Measurements from ENCODE around the gene SRSF3. TPM values are rescaled to one million over a fixed set of nuclear protein-coding genes. Genes with fewer than 3 reads are reported as not detected.
"Not testable (repeated sequence)": the region's sequence is repeated elsewhere in the genome, so short reads cannot be mapped to it uniquely, and the experiment has no call there.

Gene SRSF3
- total RNA-seq, 4 donors from 2014 or later, result 108 to 195 (median 156) TPM

DNA sequence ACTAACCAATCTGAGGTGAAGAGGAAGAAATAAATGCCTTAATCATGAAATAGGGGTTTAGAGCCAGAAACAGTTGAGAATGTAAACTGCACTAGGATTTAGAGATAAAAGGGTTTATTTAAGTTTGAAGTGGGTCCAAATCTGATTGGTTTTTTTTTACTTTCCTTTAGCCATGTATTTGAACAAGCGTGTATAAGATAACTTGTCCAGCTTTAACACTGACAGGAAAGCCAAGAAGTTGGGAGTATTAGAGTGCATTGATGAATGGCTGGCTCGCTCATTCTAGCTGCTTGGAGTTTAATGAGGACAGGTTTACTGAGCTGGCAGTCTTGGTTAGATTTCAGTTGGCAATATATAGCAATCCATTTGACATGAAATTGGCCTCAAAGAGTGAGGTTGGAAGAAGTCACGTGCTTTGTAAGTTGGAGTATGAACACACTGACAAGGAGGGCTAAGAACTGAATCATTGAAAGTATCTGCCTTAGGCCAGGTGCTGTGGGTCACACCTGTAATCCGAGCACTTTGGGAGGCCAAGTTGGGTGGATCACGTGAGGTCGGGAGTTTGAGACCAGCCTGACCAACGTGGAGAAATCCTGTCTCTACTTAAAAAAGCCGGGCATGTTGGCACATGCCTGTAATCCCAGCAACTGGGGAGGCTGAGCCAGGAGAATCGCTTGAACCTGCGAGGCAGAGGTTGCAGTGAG lies 13.7 kb downstream of the SRSF3 start:
- TF ChIP-seq EP300 (IDR thresholded peaks at IDR 0.05) (no peak), POLR2A (IDR thresholded peaks at IDR 0.05) (no peak), POLR2AphosphoS5 (IDR thresholded peaks at IDR 0.05) (peak; percentile 36)
- Histone ChIP-seq H3K27ac (peak overlapping the region in 3 of 4 donors; percentile 44 to 69 (median 52)), H3K9me3 (no peaks in the 10 kb centered on the region), H3K4me3 (no peak overlapping the region), H3K4me1 (peaks cover 27 to 70% (median 35%) of the 10 kb centered on the region in 3 donors), H3K36me3 (peaks cover 15 to 95% of the 10 kb centered on the region in 2 donors), H3K27me3 (no peaks in the 10 kb centered on the region)
- 45 to 52% methylated on average over 9 to 10 of the region's 10 CpGs for WGBS, 2 donors (ENCODE audit: low coverage in 1 of 2)
- no peak for ATAC-seq

DNA sequence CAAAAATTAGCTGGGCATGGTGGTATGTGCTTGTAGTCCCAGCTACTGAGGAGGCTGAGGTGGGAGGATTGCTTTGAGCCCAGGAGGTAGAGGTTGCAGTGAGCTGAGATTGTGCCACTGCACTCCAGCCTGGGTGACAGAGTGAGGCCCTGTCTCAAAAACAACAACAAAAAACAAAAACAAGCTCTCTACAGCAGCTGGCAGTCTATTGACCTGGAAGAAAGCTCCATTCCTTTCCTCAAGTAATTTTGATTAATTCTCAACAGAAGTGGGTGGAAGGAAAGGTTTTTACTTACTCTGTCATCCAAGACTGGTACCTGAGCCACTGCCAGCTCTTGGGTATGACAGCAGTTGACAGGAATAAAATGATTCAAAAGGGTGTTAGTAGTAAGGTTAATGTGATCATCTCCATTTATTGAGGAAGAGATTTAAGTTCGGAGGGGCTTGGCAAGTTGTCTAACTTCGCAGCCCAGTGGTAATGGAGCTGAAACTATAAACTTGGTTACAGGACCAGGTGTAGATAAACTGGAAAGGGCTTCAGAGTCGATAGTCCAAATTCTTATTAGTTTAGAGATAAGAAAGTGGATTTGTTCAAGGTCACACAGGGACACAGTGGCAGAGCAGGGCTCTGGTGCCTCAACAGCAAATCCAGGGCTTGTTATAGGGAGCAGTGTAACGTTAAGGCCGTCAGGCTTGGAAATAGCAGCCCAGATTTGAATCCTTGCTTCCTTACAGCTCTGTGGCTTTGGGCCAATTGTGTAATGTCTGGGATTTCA lies 14.8 kb downstream of the SRSF3 start:
- peak; percentile 20 for TF ChIP-seq POLR2AphosphoS5 (IDR thresholded peaks at IDR 0.05)
- TF ChIP-seq, protein P1, sequence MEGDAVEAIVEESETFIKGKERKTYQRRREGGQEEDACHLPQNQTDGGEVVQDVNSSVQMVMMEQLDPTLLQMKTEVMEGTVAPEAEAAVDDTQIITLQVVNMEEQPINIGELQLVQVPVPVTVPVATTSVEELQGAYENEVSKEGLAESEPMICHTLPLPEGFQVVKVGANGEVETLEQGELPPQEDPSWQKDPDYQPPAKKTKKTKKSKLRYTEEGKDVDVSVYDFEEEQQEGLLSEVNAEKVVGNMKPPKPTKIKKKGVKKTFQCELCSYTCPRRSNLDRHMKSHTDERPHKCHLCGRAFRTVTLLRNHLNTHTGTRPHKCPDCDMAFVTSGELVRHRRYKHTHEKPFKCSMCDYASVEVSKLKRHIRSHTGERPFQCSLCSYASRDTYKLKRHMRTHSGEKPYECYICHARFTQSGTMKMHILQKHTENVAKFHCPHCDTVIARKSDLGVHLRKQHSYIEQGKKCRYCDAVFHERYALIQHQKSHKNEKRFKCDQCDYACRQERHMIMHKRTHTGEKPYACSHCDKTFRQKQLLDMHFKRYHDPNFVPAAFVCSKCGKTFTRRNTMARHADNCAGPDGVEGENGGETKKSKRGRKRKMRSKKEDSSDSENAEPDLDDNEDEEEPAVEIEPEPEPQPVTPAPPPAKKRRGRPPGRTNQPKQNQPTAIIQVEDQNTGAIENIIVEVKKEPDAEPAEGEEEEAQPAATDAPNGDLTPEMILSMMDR (IDR thresholded peaks at IDR 0.05), result no peak
- H3K4me1 ChIP-seq, result peaks cover 18 to 58% (median 29%) of the 10 kb centered on the region in 3 donors

DNA sequence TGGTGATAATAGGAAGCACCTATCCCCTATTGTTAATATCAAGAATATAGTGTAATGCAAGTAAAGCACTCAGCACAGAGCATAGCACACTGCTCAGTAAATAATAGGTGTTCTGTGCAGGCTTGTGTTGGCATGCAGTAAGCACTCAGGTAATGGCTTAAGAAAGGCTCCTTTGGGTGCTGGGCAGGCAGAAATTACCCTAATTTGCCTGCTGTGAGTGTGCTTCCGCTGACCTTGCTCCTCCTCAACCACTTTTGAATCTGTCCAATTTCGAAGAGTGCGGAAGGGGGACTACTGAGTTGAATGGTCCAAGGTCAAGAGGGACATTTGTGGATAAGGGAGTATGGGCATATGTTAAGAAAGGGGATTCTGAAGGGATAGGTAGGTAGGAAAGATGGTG lies 15.4 kb downstream of the SRSF3 start:
- no peak overlapping the region for H3K4me3 ChIP-seq
- no peaks in the 10 kb centered on the region for H3K27me3 ChIP-seq
- H3K36me3 ChIP-seq, result peaks cover 2 to 89% of the 10 kb centered on the region in 2 donors
- H3K4me1 ChIP-seq, result peaks cover 12 to 56% (median 29%) of the 10 kb centered on the region in 3 donors
- WGBS, 2 donors (ENCODE audit: low coverage in 1 of 2), result 93 to 95% methylated on average over 3 of the region's 3 CpGs
- peak overlapping the region in 2 of 4 donors; percentile 21 to 27 for H3K27ac ChIP-seq
- TF ChIP-seq EP300 (IDR thresholded peaks at IDR 0.05) (no peak), POLR2AphosphoS5 (IDR thresholded peaks at IDR 0.05) (no peak), POLR2A (IDR thresholded peaks at IDR 0.05) (no peak)
- TF ChIP-seq, protein P1 (IDR thresholded peaks at IDR 0.05), result no peak
- H3K9me3 ChIP-seq, result no peaks in the 10 kb centered on the region
- no peak for ATAC-seq

More for the DNA sequence above, 14.8 kb downstream of the SRSF3 start:
- Histone ChIP-seq H3K4me3 (no peak overlapping the region), H3K27me3 (no peaks in the 10 kb centered on the region), H3K36me3 (peaks cover 6 to 94% of the 10 kb centered on the region in 2 donors), H3K9me3 (no peaks in the 10 kb centered on the region), H3K27ac (peak overlapping the region in 3 of 4 donors; percentile 15 to 27 (median 21))
- WGBS, 2 donors (ENCODE audit: low coverage in 1 of 2), result 44 to 60% methylated on average over 4 to 5 of the region's 5 CpGs
- no peak for ATAC-seq

DNA sequence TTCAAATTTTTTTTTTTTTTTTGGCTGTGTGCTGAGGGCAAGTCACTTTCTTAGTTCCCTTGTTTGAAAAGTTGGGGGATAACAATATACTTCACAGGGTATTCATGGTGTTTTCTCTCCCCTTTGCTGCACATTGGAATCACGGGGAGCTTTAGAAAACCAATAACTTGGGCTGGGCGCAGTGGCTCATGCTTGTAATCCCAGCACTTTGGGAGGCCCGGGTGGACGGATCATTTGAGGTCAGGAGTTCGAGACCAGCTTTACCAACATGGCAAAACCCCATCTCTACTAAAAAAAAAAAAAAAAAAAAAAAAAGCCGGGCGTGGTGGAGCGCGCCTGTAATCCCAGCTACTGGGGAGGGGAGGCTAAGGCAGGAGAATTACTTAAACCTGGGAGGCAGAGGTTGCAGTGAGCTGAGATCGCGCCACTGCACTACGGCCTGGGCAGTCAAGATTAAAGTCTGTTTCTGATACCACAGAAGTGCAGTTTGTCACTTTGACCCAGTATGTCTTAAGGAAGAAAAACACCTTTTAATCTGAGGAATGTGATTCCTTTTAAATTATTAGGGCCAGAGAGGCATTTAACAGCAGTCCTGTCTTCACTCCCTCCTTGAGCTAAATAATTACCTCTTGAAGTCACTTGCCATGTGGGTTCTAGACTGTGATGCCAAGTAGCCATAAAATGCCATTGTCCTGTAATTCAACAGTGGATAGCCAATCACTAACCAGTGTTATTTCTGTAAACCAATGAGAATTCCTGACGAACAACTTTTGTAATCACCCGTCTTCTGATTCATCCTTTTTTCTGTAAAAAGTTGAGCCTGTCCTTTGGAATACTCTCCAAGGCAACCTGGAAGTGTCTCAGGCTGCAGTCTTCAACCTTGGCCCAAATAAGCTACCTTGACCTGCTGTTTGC lies 16.1 kb downstream of the SRSF3 start:
- ATAC-seq, result no peak
- peak overlapping the region in 2 of 4 donors; percentile 21 to 23 for H3K27ac ChIP-seq
- H3K36me3 ChIP-seq, result peaks cover 0 to 82% of the 10 kb centered on the region in 2 donors
- no peaks in the 10 kb centered on the region for H3K9me3 ChIP-seq
- no peak overlapping the region for H3K4me3 ChIP-seq
- H3K4me1 ChIP-seq, result peaks cover 12 to 56% (median 29%) of the 10 kb centered on the region in 3 donors
- TF ChIP-seq POLR2A (IDR thresholded peaks at IDR 0.05) (no peak), POLR2AphosphoS5 (IDR thresholded peaks at IDR 0.05) (peak; percentile 1)
- TF ChIP-seq, protein P1 (IDR thresholded peaks at IDR 0.05), result no peak
- 91 to 92% methylated on average over 9 to 10 of the region's 14 CpGs for WGBS, 2 donors (ENCODE audit: low coverage in 1 of 2)
- H3K27me3 ChIP-seq, result no peaks in the 10 kb centered on the region

DNA sequence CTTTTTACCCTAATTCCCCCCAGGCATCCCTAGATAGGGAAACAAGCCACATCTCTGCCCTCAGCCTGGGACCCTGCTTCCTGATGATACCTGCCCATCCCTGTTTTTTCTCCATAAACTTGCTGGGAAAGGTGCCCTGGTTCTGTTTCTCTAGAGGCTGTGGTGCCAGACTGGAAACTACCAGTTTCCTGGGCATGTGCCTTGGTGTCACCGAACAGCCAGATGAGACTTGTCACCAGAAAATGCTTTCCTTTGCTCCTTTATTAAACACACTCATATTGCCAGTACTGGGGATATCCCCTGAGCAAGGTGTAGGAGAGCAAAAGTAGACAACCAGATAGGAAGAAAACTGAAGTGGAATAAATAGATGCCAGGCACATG lies 16.8 kb downstream of the SRSF3 start:
- WGBS, 2 donors (ENCODE audit: low coverage in 1 of 2), result 67% methylated on average over 1 of the region's 1 CpG; no CpG with 5 or more reads in 1 of the 2 donors

DNA sequence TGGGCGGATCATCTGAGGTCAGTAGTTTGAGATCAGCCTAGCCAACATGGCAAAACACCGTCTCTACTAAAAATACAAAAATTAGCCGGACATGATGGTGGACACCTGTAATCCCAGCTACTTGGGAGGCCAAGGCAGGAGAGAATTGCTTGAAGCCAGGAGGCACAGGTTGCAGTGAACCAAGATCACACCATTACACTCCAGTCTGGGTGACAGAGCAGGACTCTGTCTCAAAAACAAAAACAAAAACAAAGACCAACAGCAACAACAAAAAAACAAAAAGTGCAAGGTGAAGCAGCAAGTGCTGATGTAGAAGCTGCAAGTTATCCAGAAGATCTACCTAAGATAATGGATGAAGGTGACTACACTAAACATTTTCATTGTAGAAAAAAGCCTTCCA lies 17.5 kb downstream of the SRSF3 start:
- H3K9me3 ChIP-seq, H3K27ac ChIP-seq, ATAC-seq, H3K4me3 ChIP-seq, H3K27me3 ChIP-seq: not testable (repeated sequence)
- Histone ChIP-seq H3K4me1 (peaks cover 4 to 45% (median 19%) of the 10 kb centered on the region in 3 donors), H3K36me3 (peaks cover 0 to 69% of the 10 kb centered on the region in 2 donors)
- 75 to 80% methylated on average over 2 to 3 of the region's 3 CpGs for WGBS, 2 donors (ENCODE audit: low coverage in 1 of 2)

More for the DNA sequence above, 16.8 kb downstream of the SRSF3 start:
- peaks cover 0 to 75% of the 10 kb centered on the region in 2 donors for H3K36me3 ChIP-seq
- no peak for TF ChIP-seq POLR2A (IDR thresholded peaks at IDR 0.05)
- TF ChIP-seq EP300 (IDR thresholded peaks at IDR 0.05), result no peak
- TF ChIP-seq, protein P1 (IDR thresholded peaks at IDR 0.05), result no peak
- TF ChIP-seq POLR2AphosphoS5 (IDR thresholded peaks at IDR 0.05), result no peak
- H3K27ac ChIP-seq, result peak overlapping the region in 2 of 4 donors; percentile 21 to 23
- no peaks in the 10 kb centered on the region for H3K9me3 ChIP-seq
- ATAC-seq, result no peak
- peaks cover 11 to 52% (median 26%) of the 10 kb centered on the region in 3 donors for H3K4me1 ChIP-seq
- H3K4me3 ChIP-seq, result no peak overlapping the region
- H3K27me3 ChIP-seq, result no peaks in the 10 kb centered on the region

Data from gastroesophageal sphincter (tissue), 4 donors.